Endothelial cell (in vitro differentiated cells): ENCODE results near the gene LRSAM1. TPM values are rescaled to one million over a fixed set of nuclear protein-coding genes. Genes with fewer than 3 reads are reported as not detected.

Experiments
- DNase-seq: peaks from one replicate; pipeline ENCODE4 v3.0.0; 2021; ENCODE audit warnings: low spot score
- H3K27ac Mint-ChIP-seq: one replicate; pipeline ENCODE4 v1.8.0; 2021; ENCODE audit warnings: mixed read lengths, inconsistent platforms; ENCODE audit not compliant: unreplicated experiment
- H3K27me3 Mint-ChIP-seq: one replicate; pipeline ENCODE4 v1.8.0; 2021; ENCODE audit warnings: mild to moderate bottlenecking, moderate library complexity, mixed read lengths, inconsistent platforms; ENCODE audit not compliant: unreplicated experiment
- H3K36me3 Mint-ChIP-seq: one replicate; pipeline ENCODE4 v1.8.0; 2021; ENCODE audit warnings: mild to moderate bottlenecking, low read depth, mixed read lengths, inconsistent platforms; ENCODE audit not compliant: unreplicated experiment
- H3K4me1 Mint-ChIP-seq: one replicate; pipeline ENCODE4 v1.8.0; 2021; ENCODE audit warnings: mild to moderate bottlenecking, mixed read lengths, inconsistent platforms; ENCODE audit not compliant: unreplicated experiment
- H3K4me3 Mint-ChIP-seq: one replicate; pipeline ENCODE4 v1.8.0; 2021; ENCODE audit warnings: mild to moderate bottlenecking, mixed read lengths, inconsistent platforms; ENCODE audit not compliant: unreplicated experiment
- H3K9me3 Mint-ChIP-seq: one replicate; pipeline ENCODE4 v1.8.0; 2021; ENCODE audit warnings: mixed read lengths, inconsistent platforms; ENCODE audit not compliant: unreplicated experiment
- total RNA-seq: library from RNA; stranded (reverse); fragmentation: NEBNext Ultra II Directional; extraction: Animal tissue kit (Norgen Biotek cat#: 25700); gene quantifications from one replicate; pipeline ENCODE4 v1.2.1, GENCODE V29; 2021; ENCODE audit not compliant: unreplicated experiment
- TF ChIP-seq, protein P1 (sequence below): fragments of 200-600 bp; sonication (generic); IDR thresholded peaks from one replicate; pipeline ENCODE4 v1.5.0; 2021; ENCODE audit warnings: antibody characterized with exemption; ENCODE audit not compliant: unreplicated experiment

Gene LRSAM1
- total RNA-seq, 1 donor from 2014 or later, result 22.6 TPM

DNA sequence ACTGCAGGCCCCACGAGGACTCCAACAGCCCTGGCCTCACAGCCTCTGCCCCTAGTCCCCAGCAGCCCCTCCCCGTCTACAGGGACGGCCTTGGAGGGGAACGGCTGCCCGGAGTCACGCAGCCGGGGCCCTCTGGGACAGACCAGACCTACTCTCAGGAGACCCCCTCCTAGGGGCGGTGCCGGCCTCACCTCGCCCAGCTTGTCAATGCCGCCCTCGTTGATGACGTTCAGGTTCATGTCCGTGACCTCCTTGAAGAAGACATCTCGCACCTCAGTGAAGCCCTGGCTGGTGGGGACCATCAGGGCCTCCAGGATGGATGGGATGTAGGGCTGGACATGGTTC is 58.6 kb downstream of the LRSAM1 start:
- no peak overlapping the region for H3K27ac Mint-ChIP-seq
- peaks cover 2% of the 10 kb centered on the region for H3K27me3 Mint-ChIP-seq
- no peak overlapping the region for H3K4me3 Mint-ChIP-seq
- peaks cover 23% of the 10 kb centered on the region for H3K36me3 Mint-ChIP-seq
- no peak for DNase-seq
- H3K4me1 Mint-ChIP-seq, result peaks cover 5% of the 10 kb centered on the region
- TF ChIP-seq, protein P1, sequence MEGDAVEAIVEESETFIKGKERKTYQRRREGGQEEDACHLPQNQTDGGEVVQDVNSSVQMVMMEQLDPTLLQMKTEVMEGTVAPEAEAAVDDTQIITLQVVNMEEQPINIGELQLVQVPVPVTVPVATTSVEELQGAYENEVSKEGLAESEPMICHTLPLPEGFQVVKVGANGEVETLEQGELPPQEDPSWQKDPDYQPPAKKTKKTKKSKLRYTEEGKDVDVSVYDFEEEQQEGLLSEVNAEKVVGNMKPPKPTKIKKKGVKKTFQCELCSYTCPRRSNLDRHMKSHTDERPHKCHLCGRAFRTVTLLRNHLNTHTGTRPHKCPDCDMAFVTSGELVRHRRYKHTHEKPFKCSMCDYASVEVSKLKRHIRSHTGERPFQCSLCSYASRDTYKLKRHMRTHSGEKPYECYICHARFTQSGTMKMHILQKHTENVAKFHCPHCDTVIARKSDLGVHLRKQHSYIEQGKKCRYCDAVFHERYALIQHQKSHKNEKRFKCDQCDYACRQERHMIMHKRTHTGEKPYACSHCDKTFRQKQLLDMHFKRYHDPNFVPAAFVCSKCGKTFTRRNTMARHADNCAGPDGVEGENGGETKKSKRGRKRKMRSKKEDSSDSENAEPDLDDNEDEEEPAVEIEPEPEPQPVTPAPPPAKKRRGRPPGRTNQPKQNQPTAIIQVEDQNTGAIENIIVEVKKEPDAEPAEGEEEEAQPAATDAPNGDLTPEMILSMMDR, result no peak
- no peaks in the 10 kb centered on the region for H3K9me3 Mint-ChIP-seq

DNA sequence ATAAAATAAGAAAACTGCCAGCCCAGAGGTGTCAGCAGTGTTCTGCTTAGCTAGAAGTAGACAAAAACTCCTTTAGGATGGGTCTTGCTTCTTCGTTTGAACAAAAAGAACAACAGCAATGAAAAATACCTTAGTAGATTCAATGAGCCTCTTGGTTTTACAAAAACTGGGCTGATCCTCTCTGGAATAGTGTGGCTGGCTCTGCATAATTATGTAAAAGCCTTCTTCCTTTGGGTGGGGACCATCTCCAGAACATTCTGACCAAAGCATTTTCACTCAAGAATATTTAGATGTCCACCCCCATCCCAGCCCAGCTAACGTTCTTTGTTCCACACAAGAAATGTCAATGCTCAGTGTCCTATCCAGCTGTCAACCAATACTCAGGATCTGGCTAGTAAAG is 63.2 kb downstream of the LRSAM1 start:
- Mint-ChIP-seq H3K27ac (no peak overlapping the region), H3K27me3 (peaks cover 3% of the 10 kb centered on the region), H3K4me1 (peaks cover 14% of the 10 kb centered on the region), H3K4me3 (no peak overlapping the region), H3K9me3 (no peaks in the 10 kb centered on the region), H3K36me3 (peaks cover 37% of the 10 kb centered on the region)
- TF ChIP-seq, protein P1, result no peak
- DNase-seq, result no peak

DNA sequence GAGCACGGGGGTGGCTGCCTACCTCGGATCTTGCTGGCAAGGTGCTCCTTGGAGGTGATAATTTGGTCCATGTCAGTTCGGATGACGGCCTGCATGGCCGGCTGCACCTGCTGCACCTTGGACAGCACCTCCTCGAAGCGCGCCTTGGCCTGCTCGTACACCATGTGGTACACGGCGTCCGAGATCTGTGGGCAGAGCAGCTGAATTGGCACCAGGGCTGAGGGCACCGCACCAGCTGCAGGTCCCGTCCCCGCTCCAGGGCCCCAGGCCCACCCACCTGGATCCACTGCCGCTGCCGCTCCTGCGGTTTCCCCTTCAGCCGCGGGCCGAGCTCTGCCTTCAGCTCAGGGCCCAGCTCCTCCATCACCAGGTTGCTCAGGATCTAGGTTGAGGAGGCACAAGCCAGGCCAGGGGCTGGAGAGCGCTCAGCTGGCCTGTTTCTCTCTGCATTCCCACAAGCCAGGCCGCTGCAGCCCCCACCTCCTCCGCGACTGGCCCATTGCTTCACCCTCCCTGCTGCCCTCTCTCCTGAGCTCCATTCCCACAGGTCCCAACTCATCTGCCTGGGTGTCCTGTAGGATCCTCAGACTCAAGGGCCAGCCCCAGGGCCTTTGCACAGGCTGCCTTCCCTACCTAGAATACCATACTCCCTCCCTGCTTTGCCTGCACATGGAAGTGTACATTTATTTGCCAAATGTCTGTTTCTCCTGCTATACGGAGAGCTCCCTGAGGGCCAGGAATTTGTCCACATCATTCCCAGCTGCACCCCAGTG is 65.7 kb downstream of the LRSAM1 start:
- no peak overlapping the region for H3K4me3 Mint-ChIP-seq
- peaks cover 28% of the 10 kb centered on the region for H3K4me1 Mint-ChIP-seq
- DNase-seq, result no peak
- TF ChIP-seq, protein P1, result no peak
- peaks cover 35% of the 10 kb centered on the region for H3K36me3 Mint-ChIP-seq
- H3K27me3 Mint-ChIP-seq, result peaks cover 8% of the 10 kb centered on the region
- H3K9me3 Mint-ChIP-seq, result no peaks in the 10 kb centered on the region
- H3K27ac Mint-ChIP-seq, result peak overlapping the region; percentile 30

DNA sequence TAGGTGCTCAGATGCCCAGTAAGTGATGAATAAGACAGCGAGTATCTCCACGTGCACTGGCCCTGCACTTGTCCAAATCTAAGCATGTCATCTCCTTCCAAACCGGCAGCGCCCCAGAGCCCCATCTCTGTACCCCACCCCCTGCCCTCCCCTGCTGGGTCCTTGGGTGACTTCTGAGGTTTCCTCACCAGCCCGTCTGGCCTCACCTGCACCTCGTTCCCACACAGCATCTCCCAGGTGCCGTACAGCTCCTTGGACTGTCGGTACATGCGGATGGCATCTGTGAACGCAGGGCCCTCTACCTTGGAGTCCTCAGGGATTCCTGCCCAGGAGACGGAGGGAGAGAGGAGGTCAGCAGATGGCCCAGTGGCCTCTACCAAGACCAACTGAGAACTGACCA is 66.3 kb downstream of the LRSAM1 start:
- H3K36me3 Mint-ChIP-seq, result peaks cover 34% of the 10 kb centered on the region
- peaks cover 30% of the 10 kb centered on the region for H3K4me1 Mint-ChIP-seq
- peak overlapping the region; percentile 30 for H3K27ac Mint-ChIP-seq
- TF ChIP-seq, protein P1, result no peak
- H3K4me3 Mint-ChIP-seq, result no peak overlapping the region
- no peak for DNase-seq
- peaks cover 8% of the 10 kb centered on the region for H3K27me3 Mint-ChIP-seq
- H3K9me3 Mint-ChIP-seq, result no peaks in the 10 kb centered on the region

DNA sequence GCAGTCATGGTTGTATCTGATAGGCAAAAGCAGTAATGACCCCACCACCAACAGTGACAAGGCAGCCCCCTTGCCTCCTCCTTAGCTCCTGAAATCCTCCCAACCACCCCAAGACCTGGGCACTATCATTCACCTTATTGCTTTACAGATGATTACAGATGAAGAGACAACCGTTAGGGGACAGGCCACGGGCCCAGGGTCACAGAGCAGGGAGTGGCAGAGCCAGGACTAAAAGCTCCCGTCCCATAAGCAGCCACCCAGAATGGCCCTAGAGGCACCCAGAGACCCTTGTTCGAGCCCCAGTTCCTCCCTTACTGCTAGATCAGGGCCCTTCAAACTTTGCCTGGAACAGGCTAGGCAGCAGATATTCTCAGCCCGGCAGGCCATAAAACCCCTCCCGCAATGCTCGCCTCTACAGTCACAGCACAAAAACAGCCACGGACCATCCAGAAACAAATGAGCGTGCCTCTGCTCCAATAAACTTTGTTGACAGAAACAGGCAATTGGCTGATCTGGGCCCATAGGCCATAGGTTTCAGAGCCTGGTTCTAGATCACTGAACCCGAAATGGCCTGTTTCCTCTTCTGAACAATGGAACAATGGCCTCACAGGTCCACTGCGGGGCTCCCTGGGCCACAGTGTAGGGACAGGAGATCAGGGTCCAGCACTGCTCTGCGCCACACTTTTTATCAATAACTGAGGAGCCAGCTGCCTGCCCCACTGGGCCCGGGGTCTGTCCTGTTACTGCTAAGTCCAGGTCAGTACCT is 67.0 kb downstream of the LRSAM1 start:
- DNase-seq, result no peak
- H3K36me3 Mint-ChIP-seq, result peaks cover 34% of the 10 kb centered on the region

More for the DNA sequence above, 67.0 kb downstream of the LRSAM1 start:
- peak overlapping the region; percentile 87 for H3K27ac Mint-ChIP-seq
- H3K4me1 Mint-ChIP-seq, result peaks cover 33% of the 10 kb centered on the region
- H3K4me3 Mint-ChIP-seq, result no peak overlapping the region
- no peaks in the 10 kb centered on the region for H3K9me3 Mint-ChIP-seq
- H3K27me3 Mint-ChIP-seq, result peaks cover 8% of the 10 kb centered on the region
- TF ChIP-seq, protein P1, result no peak
